Kasumi-1 (cell line): ENCODE measurements around the gene SERPINE1.

Source experiments
- DNase-seq, 2 experiments: peaks; one replicate each; lab custom pipeline; 2025; lab: John Stamatoyannopoulos, UW

Gene SERPINE1

GRCh38 chr7:101156866-101157589, 30.1 kb downstream of the SERPINE1 start:
- no peak for DNase-seq

- DNase-seq, result no peak
These were observed 33.1 kb downstream of the SERPINE1 start for GRCh38 chr7:101159696-101160674.

- DNase-seq, result no peak
These were observed 34.0 kb downstream of the SERPINE1 start for GRCh38 chr7:101160910-101161309.

GRCh38 chr7:101161692-101162471, 35.0 kb downstream of the SERPINE1 start:
- no peak for DNase-seq

GRCh38 chr7:101162551-101163278, 35.8 kb downstream of the SERPINE1 start:
- DNase-seq, result peak; percentile 29 to 54

GRCh38 chr7:101163279-101164070, 36.6 kb downstream of the SERPINE1 start:
- DNase-seq, result no peak

GRCh38 chr7:101164071-101164840, 37.4 kb downstream of the SERPINE1 start:
- DNase-seq, result no peak

GRCh38 chr7:101165075-101165957, 38.4 kb downstream of the SERPINE1 start, which contains the start of gene VGF:
Gene VGF, minus strand, starts transcription at chr7:101165569. Its CDS starts 726 bp downstream, at chr7:101164843.
- DNase-seq, result peak; percentile 77 to 81

GRCh38 chr7:101165958-101166647, 39.2 kb downstream of the SERPINE1 start:
- no peak for DNase-seq

- DNase-seq, result no peak
These were observed 39.7 kb downstream of the SERPINE1 start for GRCh38 chr7:101166648-101166908.

GRCh38 chr7:101166909-101167644, 40.2 kb downstream of the SERPINE1 start:
- no peak for DNase-seq

GRCh38 chr7:101167645-101168411, 40.9 kb downstream of the SERPINE1 start:
- DNase-seq, result no peak

- DNase-seq, result no peak
These were observed 41.6 kb downstream of the SERPINE1 start for GRCh38 chr7:101168412-101169049.

GRCh38 chr7:101169110-101169837, 42.4 kb downstream of the SERPINE1 start:
- peak in 1 of 2 experiments; percentile 52 for DNase-seq

GRCh38 chr7:101169838-101170551, 43.1 kb downstream of the SERPINE1 start:
- peak; percentile 25 to 52 for DNase-seq
